Fibroblast of pulmonary artery (primary cell): ENCODE measurements around the gene KATNB1.

ENCODE experiments used
- DNase-seq: peaks from one replicate; pipeline ENCODE4 v3.0.0-alpha.2; 2010; ENCODE audit warnings: low read depth
- H3K4me3 ChIP-seq: replicated peaks from 2 replicates; pipeline ENCODE4 v1.5.1; 2011; ENCODE audit warnings: low read depth, mild to moderate bottlenecking, control low read depth, low read length, moderate library complexity
- TF ChIP-seq, protein P1 (sequence below): IDR thresholded peaks from 2 replicates; pipeline ENCODE4 v1.5.1; 2011; ENCODE audit warnings: mild to moderate bottlenecking, control low read depth, low read length, inconsistent platforms; ENCODE audit errors: missing control alignments

The KATNB1 gene

GRCh38 chr16:57695680-57696069 is 39.9 kb upstream of the KATNB1 start:
- no peak for DNase-seq
- TF ChIP-seq, protein P1, sequence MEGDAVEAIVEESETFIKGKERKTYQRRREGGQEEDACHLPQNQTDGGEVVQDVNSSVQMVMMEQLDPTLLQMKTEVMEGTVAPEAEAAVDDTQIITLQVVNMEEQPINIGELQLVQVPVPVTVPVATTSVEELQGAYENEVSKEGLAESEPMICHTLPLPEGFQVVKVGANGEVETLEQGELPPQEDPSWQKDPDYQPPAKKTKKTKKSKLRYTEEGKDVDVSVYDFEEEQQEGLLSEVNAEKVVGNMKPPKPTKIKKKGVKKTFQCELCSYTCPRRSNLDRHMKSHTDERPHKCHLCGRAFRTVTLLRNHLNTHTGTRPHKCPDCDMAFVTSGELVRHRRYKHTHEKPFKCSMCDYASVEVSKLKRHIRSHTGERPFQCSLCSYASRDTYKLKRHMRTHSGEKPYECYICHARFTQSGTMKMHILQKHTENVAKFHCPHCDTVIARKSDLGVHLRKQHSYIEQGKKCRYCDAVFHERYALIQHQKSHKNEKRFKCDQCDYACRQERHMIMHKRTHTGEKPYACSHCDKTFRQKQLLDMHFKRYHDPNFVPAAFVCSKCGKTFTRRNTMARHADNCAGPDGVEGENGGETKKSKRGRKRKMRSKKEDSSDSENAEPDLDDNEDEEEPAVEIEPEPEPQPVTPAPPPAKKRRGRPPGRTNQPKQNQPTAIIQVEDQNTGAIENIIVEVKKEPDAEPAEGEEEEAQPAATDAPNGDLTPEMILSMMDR: no peak
- no peak overlapping the region for H3K4me3 ChIP-seq

DNA sequence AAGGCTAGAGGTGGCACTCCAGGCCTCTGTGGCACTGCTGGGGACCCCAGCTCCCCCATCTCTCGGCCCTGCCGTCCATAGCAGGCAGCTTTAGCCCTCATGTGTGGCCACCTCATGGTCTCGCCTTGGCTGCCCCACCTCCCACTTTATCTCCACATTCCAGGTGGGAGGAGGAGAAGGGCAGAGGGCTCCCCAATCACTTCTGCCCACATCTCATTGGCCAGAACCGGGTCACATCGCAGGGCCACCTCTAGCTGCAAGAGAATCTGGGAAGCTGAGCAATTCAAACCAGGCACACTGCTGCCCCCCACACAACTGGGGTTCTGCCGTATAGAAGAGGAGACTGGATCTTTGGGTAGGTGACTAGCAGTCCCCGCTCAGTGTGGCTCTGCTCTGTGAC is 39.3 kb upstream of the KATNB1 start:
- no peak overlapping the region for H3K4me3 ChIP-seq
- TF ChIP-seq, protein P1: no peak
- DNase-seq: no peak

- H3K4me3 ChIP-seq: no peak overlapping the region
- TF ChIP-seq, protein P1: no peak
- DNase-seq: no peak
Measured at GRCh38 chr16:57697896-57698537, 37.6 kb upstream of the KATNB1 start.

GRCh38 chr16:57698812-57699405 is 36.7 kb upstream of the KATNB1 start:
- TF ChIP-seq, protein P1: no peak
- DNase-seq: no peak
- no peak overlapping the region for H3K4me3 ChIP-seq

- TF ChIP-seq, protein P1: no peak
- H3K4me3 ChIP-seq: no peak overlapping the region
- no peak for DNase-seq
Measured at GRCh38 chr16:57699481-57699880, 36.1 kb upstream of the KATNB1 start.

- TF ChIP-seq, protein P1: no peak
- no peak overlapping the region for H3K4me3 ChIP-seq
- DNase-seq: no peak
Measured at GRCh38 chr16:57699899-57700298, 35.7 kb upstream of the KATNB1 start.
